HCT116 (cell line): ENCODE results near the gene FAM168A. TPM values are rescaled to one million over a fixed set of nuclear protein-coding genes. Genes with fewer than 3 reads are reported as not detected.

ENCODE experiments used
- ATAC-seq: fragments of 200-7000 bp; cut with Tn5 transposase; 2 replicates; pipeline ENCODE4 v1.9.1; 2020; ENCODE audit warnings: mild to moderate bottlenecking, moderate library complexity
- BruUV-seq: library from RNA; stranded (reverse); fragments of 400-500 nt; replicated peaks from 2 replicates; lab custom pipeline; 2021; lab: Mats Ljungman, UMichigan
- CTCF ChIA-PET: fragments of 300-600 bp; sonication (Branson Sonifier 250); formaldehyde crosslinking; loops from one replicate; lab custom pipeline; 2021; ENCODE audit warnings: antibody characterized with exemption; lab: Charles Lee
- POLR2A ChIA-PET: fragments of 300-600, 350-600 bp; sonication (Branson Sonifier 250); formaldehyde crosslinking; loops from one replicate; lab custom pipeline; 2021; ENCODE audit warnings: antibody characterized with exemption; lab: Charles Lee
- RAD21 ChIA-PET, 2 experiments: fragments of 300-600 bp; sonication (Branson Sonifier 250); formaldehyde crosslinking; loops; one replicate each; lab custom pipeline; 2023; ENCODE audit warnings: low total read pairs in 2 of 2; ENCODE audit not compliant: uncharacterized antibody in 2 of 2, unreplicated experiment in 2 of 2, low non-redundant PET in 1 of 2; lab: Charles Lee
- DNase-seq: peaks from one replicate; pipeline ENCODE4 v3.0.0-alpha.2; 2010; ENCODE audit warnings: low read depth, low spot score
- H2AFZ ChIP-seq: fragments of 200-600 bp; shearing (Covaris generic), sonication (generic); 2 replicates; pipeline ENCODE4 v1.6.1; 2017; ENCODE audit warnings: low read depth, mixed run types, mixed read lengths, antibody characterized with exemption, low read length; ENCODE audit not compliant: poor library complexity, severe bottlenecking
- H3K27ac ChIP-seq: 2 replicates; pipeline ENCODE4 v1.5.1; 2012; ENCODE audit warnings: low read depth, low read length
- H3K27me3 ChIP-seq: fragments of 200-600 bp; sonication (generic); 2 replicates; pipeline ENCODE4 v1.6.1; 2016; ENCODE audit warnings: mixed run types, low read length, mixed read lengths; ENCODE audit not compliant: insufficient read depth
- H3K36me3 ChIP-seq, 2 experiments: fragments of 200-500 bp in 1 of 2; fragments of 200-600 bp in 1 of 2; sonication (Bioruptor generic) in 1 of 2; sonication (generic) in 1 of 2; 2 replicates each; pipeline versions ENCODE4 v1.5.1 to v1.6.1; 2014 to 2016; ENCODE audit warnings: low read length in 2 of 2, inconsistent platforms in 1 of 2, mixed read lengths in 1 of 2, mixed run types in 1 of 2; ENCODE audit not compliant: insufficient read depth in 2 of 2, control insufficient read depth in 1 of 2
- H3K4me1 ChIP-seq, 2 experiments: fragments of 200-600 bp in 1 of 2; sonication (generic) in 1 of 2; 2 replicates each; pipeline versions ENCODE4 v1.5.1 to v1.6.1; 2012 to 2017; ENCODE audit warnings: low read length in 2 of 2, inconsistent platforms in 1 of 2, mild to moderate bottlenecking in 1 of 2, mixed read lengths in 1 of 2, mixed run types in 1 of 2, moderate library complexity in 1 of 2; ENCODE audit not compliant: insufficient read depth in 2 of 2, control insufficient read depth in 1 of 2
- H3K4me2 ChIP-seq: fragments of 200-600 bp; sonication (generic); 2 replicates; pipeline ENCODE4 v1.6.1; 2017; ENCODE audit warnings: mixed run types, low read length, mixed read lengths
- H3K4me3 ChIP-seq, 2 experiments: fragments of 200-600 bp in 1 of 2; sonication (generic) in 1 of 2; replicated peaks in 1 of 2; 2 replicates each; pipeline ENCODE4 v1.5.1; 2011 to 2016; ENCODE audit warnings: low read length in 2 of 2, control low read depth in 1 of 2, low read depth in 1 of 2, mild to moderate bottlenecking in 1 of 2, mixed read lengths in 1 of 2, mixed run types in 1 of 2
- H3K79me2 ChIP-seq: fragments of 200-600 bp; sonication (generic); 2 replicates; pipeline ENCODE4 v1.6.1; 2017; ENCODE audit warnings: mild to moderate bottlenecking, mixed run types, low read length, moderate library complexity, mixed read lengths; ENCODE audit not compliant: insufficient read depth
- H3K9ac ChIP-seq: fragments of 200-600 bp; sonication (generic); 2 replicates; pipeline ENCODE4 v1.6.1; 2016; ENCODE audit warnings: low read length, mixed read lengths
- H3K9me2 ChIP-seq: fragments of 200-600 bp; sonication (generic), shearing (Covaris generic); 2 replicates; pipeline ENCODE4 v1.6.1; 2017; ENCODE audit warnings: mixed run types, mild to moderate bottlenecking, moderate library complexity; ENCODE audit not compliant: insufficient read depth
- H3K9me3 ChIP-seq, 2 experiments: fragments of 200-500 bp in 1 of 2; fragments of 200-600 bp in 1 of 2; sonication (Bioruptor generic) in 1 of 2; sonication (generic) in 1 of 2; 2 replicates each; pipeline ENCODE4 v1.6.1; 2014 to 2017; ENCODE audit warnings: low read length in 2 of 2, mixed read lengths in 2 of 2, inconsistent platforms in 1 of 2, low read depth in 1 of 2, mild to moderate bottlenecking in 1 of 2, mixed run types in 1 of 2, moderate library complexity in 1 of 2; ENCODE audit not compliant: control insufficient read depth in 1 of 2, insufficient read depth in 1 of 2
- H4K20me1 ChIP-seq: fragments of 200-600 bp; sonication (generic), shearing (Covaris generic); 2 replicates; pipeline ENCODE4 v1.6.1; 2017; ENCODE audit warnings: mixed run types, mild to moderate bottlenecking, moderate library complexity; ENCODE audit not compliant: insufficient read depth
- CEBPB ChIP-seq: IDR thresholded peaks from 2 replicates; pipeline ENCODE4 v1.6.1; 2012; ENCODE audit warnings: low read depth
- EGR1 ChIP-seq: IDR thresholded peaks from 2 replicates; pipeline ENCODE4 v1.6.1; 2012; ENCODE audit warnings: low read depth
- EZH2 ChIP-seq: fragments of 200-600 bp; sonication (generic); IDR thresholded peaks from 2 replicates; pipeline ENCODE4 v1.6.1; 2017; ENCODE audit warnings: antibody characterized with exemption, mixed run types
- FOSL1 ChIP-seq: IDR thresholded peaks from 2 replicates; pipeline ENCODE4 v1.6.1; 2012; ENCODE audit warnings: low read depth
- JUND ChIP-seq: IDR thresholded peaks from 2 replicates; pipeline ENCODE4 v1.6.1; 2012
- MAX ChIP-seq: IDR thresholded peaks from 2 replicates; pipeline ENCODE4 v1.6.1; 2012
- POLR2AphosphoS5 ChIP-seq: IDR thresholded peaks from 2 replicates; pipeline ENCODE4 v1.6.1; 2011; ENCODE audit warnings: mild to moderate bottlenecking, low read depth, low read length, moderate library complexity
- RAD21 ChIP-seq: IDR thresholded peaks from 2 replicates; pipeline ENCODE4 v1.6.1; 2012; ENCODE audit warnings: low read depth, mild to moderate bottlenecking
- REST ChIP-seq: IDR thresholded peaks from 2 replicates; pipeline ENCODE4 v1.6.1; 2012; ENCODE audit warnings: low read depth
- SIN3A ChIP-seq: IDR thresholded peaks from 2 replicates; pipeline ENCODE4 v1.6.1; 2012; ENCODE audit warnings: low read depth
- TCF7L2 ChIP-seq: IDR thresholded peaks from 2 replicates; pipeline ENCODE4 v1.7.0; 2011; ENCODE audit warnings: borderline replicate concordance, inconsistent platforms; ENCODE audit not compliant: insufficient read depth, insufficient read length; ENCODE audit errors: extremely low read depth
- YY1 ChIP-seq: IDR thresholded peaks from 2 replicates; pipeline ENCODE4 v1.6.1; 2011; ENCODE audit warnings: low read length, low read depth, moderate library complexity, mild to moderate bottlenecking; ENCODE audit not compliant: insufficient replicate concordance; ENCODE audit errors: extremely low read depth
- ZBTB33 ChIP-seq: IDR thresholded peaks from 2 replicates; pipeline ENCODE4 v1.6.1; 2011; ENCODE audit warnings: mild to moderate bottlenecking, low read length, moderate library complexity; ENCODE audit not compliant: insufficient replicate concordance; ENCODE audit errors: extremely low read depth
- ZFX ChIP-seq: fragments of 450-650 bp; IDR thresholded peaks from 2 replicates; pipeline ENCODE4 v1.6.1; 2017
- intact Hi-C: fragments of 100-400 bp; cut with micrococcal nuclease; formaldehyde crosslinking; loops from 2 replicates; pipeline ENCODE4 v1.10.0; 2022
- total RNA-seq: library from RNA; stranded (reverse); gene quantifications from one replicate; pipeline ENCODE4 v1.2.1, GENCODE V29; 2021; ENCODE audit not compliant: unreplicated experiment

The FAM168A gene
- total RNA-seq, 1 experiment from 2014 or later, result 31.5 TPM

GRCh38 chr11:73596547-73596946, 1.4 kb downstream of the FAM168A start:
- intact Hi-C loops, result no loop called here
- TF ChIP-seq ZBTB33 (no peak), SIN3A (no peak), POLR2AphosphoS5 (no peak), EZH2 (no peak), MAX (no peak), EGR1 (no peak), JUND (no peak), RAD21 (no peak), REST (no peak), FOSL1 (no peak), ZFX (no peak), CEBPB (no peak), TCF7L2 (no peak), YY1 (no peak)
- no peak overlapping the region for H2AFZ ChIP-seq
- no TSS peak for BruUV-seq
- no peaks in the 10 kb centered on the region for H3K27me3 ChIP-seq
- peaks cover 6 to 16% of the 10 kb centered on the region in 2 experiments; a peak in 3 of 4 replicates for H3K4me1 ChIP-seq
- no peaks in the 10 kb centered on the region for H4K20me1 ChIP-seq
- ATAC-seq, result no peak
- ChIA-PET RAD21 (no interaction called here), CTCF (no interaction called here), POLR2A (no interaction called here)
- H3K9ac ChIP-seq, result no peak overlapping the region
- H3K36me3 ChIP-seq, result no peaks in the 10 kb centered on the region
- peak overlapping the region; percentile 81 to 83 for H3K4me3 ChIP-seq
- H3K4me2 ChIP-seq, result peak overlapping the region; percentile 92
- DNase-seq, result no peak
- H3K27ac ChIP-seq, result no peak overlapping the region
- H3K9me2 ChIP-seq, result no peaks in the 10 kb centered on the region
- H3K9me3 ChIP-seq, result no peaks in the 10 kb centered on the region
- peaks cover 53% of the 10 kb centered on the region for H3K79me2 ChIP-seq
